GM21515 (cell line): ENCODE data around the gene SINHCAF.

ENCODE experiments used
- ATAC-seq: cut with Tn5 transposase; IDR thresholded peaks from one replicate; pipeline ENCODE4 v1.9.1; 2021; ENCODE audit not compliant: unreplicated experiment

The SINHCAF gene

DNA sequence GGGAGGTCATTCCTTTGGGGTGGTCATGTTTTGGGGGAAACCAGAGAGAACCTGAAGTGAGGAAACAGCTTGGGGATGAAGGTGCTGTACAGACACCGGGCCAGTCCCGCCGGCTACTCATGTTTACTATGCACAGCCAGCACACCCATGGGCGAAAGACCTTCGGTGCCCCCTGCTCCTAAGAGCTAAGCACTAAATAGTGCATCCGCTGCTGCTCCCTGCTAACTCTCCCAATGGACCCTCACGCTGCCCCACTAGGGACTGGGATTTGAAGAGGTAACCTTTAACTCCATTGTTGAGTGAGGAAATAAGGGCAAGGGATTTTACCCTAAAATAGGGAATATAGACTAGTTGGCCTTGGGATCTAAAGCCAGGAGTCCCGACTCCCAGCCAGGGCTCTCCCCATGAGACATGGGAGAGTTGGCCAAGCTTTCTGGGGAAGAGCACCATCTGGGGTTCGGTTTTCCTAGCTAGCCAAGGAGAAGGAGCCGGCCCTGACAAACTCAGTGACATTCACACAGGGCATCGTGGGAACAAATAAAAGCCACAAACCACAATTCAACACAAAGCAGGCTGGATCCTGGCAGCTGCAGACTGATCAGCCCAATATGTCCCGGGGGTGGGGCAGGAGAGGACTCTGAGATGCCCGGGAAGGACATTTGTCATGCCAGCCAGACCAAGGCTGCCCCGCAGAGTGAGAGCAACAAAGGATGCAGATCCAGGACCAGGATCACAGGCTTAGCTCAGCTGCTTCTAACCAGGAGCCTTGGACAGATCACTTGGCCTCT lies 91.7 kb downstream of the SINHCAF start:
- no peak for ATAC-seq

- ATAC-seq, result no peak
These were observed 92.8 kb downstream of the SINHCAF start for GRCh38 chr12:31233061-31233730.

- no peak for ATAC-seq
These were observed 93.5 kb downstream of the SINHCAF start for GRCh38 chr12:31232361-31232965.

GRCh38 chr12:31231611-31232360 lies 94.2 kb downstream of the SINHCAF start:
- no peak for ATAC-seq
